ENCODE results near the gene SOX4. TPM values are rescaled to one million over a fixed set of nuclear protein-coding genes. Genes with fewer than 3 reads are reported as not detected.

The SOX4 gene
- total RNA-seq, 1 donor from 2014 or later = 221 TPM

- Mint-ChIP-seq H3K36me3 (peaks cover 4% of the 10 kb centered on the region), H3K9me3 (peaks cover 9% of the 10 kb centered on the region), H3K27ac (no peak overlapping the region), H3K4me3 (no peak overlapping the region), H3K27me3 (ENCODE audit: low read depth) (no peaks in the 10 kb centered on the region), H3K4me1 (no peaks in the 10 kb centered on the region)
- DNase-seq (ENCODE audit: low spot score in 2 of 2, unreplicated experiment in 2 of 2) = no peak
- TF ChIP-seq CTCF (IDR thresholded peaks at IDR 0.05; ENCODE audit: unreplicated experiment) = no peak
These were observed 34.3 kb upstream of the SOX4 start for GRCh38 chr6:21559238-21559637.

GRCh38 chr6:21560249-21560648 lies 33.3 kb upstream of the SOX4 start:
- H3K4me3 Mint-ChIP-seq = no peak overlapping the region
- TF ChIP-seq CTCF (IDR thresholded peaks at IDR 0.05; ENCODE audit: unreplicated experiment) = no peak
- no peak overlapping the region for H3K27ac Mint-ChIP-seq
- peaks cover 4% of the 10 kb centered on the region for H3K36me3 Mint-ChIP-seq
- no peak for DNase-seq (ENCODE audit: low spot score in 2 of 2, unreplicated experiment in 2 of 2)
- H3K9me3 Mint-ChIP-seq = peaks cover 9% of the 10 kb centered on the region
- no peaks in the 10 kb centered on the region for H3K27me3 Mint-ChIP-seq (ENCODE audit: low read depth)
- H3K4me1 Mint-ChIP-seq = no peaks in the 10 kb centered on the region

- Mint-ChIP-seq H3K9me3 (peaks cover 37% of the 10 kb centered on the region), H3K4me3 (no peak overlapping the region), H3K36me3 (peaks cover 16% of the 10 kb centered on the region), H3K27me3 (ENCODE audit: low read depth) (no peaks in the 10 kb centered on the region), H3K27ac (no peak overlapping the region), H3K4me1 (no peaks in the 10 kb centered on the region)
- no peak for DNase-seq (ENCODE audit: low spot score in 2 of 2, unreplicated experiment in 2 of 2)
- TF ChIP-seq CTCF (IDR thresholded peaks at IDR 0.05; ENCODE audit: unreplicated experiment) = no peak
These were observed 28.1 kb upstream of the SOX4 start for GRCh38 chr6:21565431-21565830.

GRCh38 chr6:21578523-21578922 lies 15.0 kb upstream of the SOX4 start:
- peaks cover 30% of the 10 kb centered on the region for H3K36me3 Mint-ChIP-seq
- no peaks in the 10 kb centered on the region for H3K27me3 Mint-ChIP-seq (ENCODE audit: low read depth)
- no peaks in the 10 kb centered on the region for H3K4me1 Mint-ChIP-seq
- H3K27ac Mint-ChIP-seq = no peak overlapping the region
- DNase-seq (ENCODE audit: low spot score in 2 of 2, unreplicated experiment in 2 of 2) = no peak
- peaks cover 36% of the 10 kb centered on the region for H3K9me3 Mint-ChIP-seq
- no peak for TF ChIP-seq CTCF (IDR thresholded peaks at IDR 0.05; ENCODE audit: unreplicated experiment)
- no peak overlapping the region for H3K4me3 Mint-ChIP-seq

- TF ChIP-seq CTCF (IDR thresholded peaks at IDR 0.05; ENCODE audit: unreplicated experiment) = no peak
- no peak overlapping the region for H3K4me3 Mint-ChIP-seq
- H3K4me1 Mint-ChIP-seq = peaks cover 8% of the 10 kb centered on the region
- H3K36me3 Mint-ChIP-seq = peaks cover 32% of the 10 kb centered on the region
- H3K27me3 Mint-ChIP-seq (ENCODE audit: low read depth) = no peaks in the 10 kb centered on the region
- DNase-seq (ENCODE audit: low spot score in 2 of 2, unreplicated experiment in 2 of 2) = no peak
- H3K9me3 Mint-ChIP-seq = peaks cover 41% of the 10 kb centered on the region
- H3K27ac Mint-ChIP-seq = no peak overlapping the region
These were observed 10.9 kb upstream of the SOX4 start for GRCh38 chr6:21582651-21583050.

- no peak for DNase-seq (ENCODE audit: low spot score in 2 of 2, unreplicated experiment in 2 of 2)
- peaks cover 18% of the 10 kb centered on the region for H3K36me3 Mint-ChIP-seq
- no peak for TF ChIP-seq CTCF (IDR thresholded peaks at IDR 0.05; ENCODE audit: unreplicated experiment)
- peak overlapping the region; percentile 99 for H3K27ac Mint-ChIP-seq
- H3K27me3 Mint-ChIP-seq (ENCODE audit: low read depth) = no peaks in the 10 kb centered on the region
- peaks cover 26% of the 10 kb centered on the region for H3K4me1 Mint-ChIP-seq
- H3K9me3 Mint-ChIP-seq = peaks cover 23% of the 10 kb centered on the region
- H3K4me3 Mint-ChIP-seq = peak overlapping the region; percentile 98
These were observed 7.3 kb upstream of the SOX4 start for GRCh38 chr6:21586300-21586699.
